ENCODE measurements around the gene AJAP1.

Gene AJAP1

GRCh38 chr1:4673494-4673893 lies 19.1 kb downstream of the AJAP1 start:
- DNase-seq (ENCODE audit: low read depth) = no peak
- no peak for TF ChIP-seq MYC (IDR thresholded peaks at IDR 0.05; ENCODE audit: low read depth, low read length)
- TF ChIP-seq POLR2A (IDR thresholded peaks at IDR 0.05; ENCODE audit: extremely low read depth, insufficient read length) = no peak
- TF ChIP-seq MAX (IDR thresholded peaks at IDR 0.05; ENCODE audit: low read depth, low read length) = no peak
- no peak for TF ChIP-seq CTCF (IDR thresholded peaks at IDR 0.05; ENCODE audit: low read depth, low read length)
- H3K4me3 ChIP-seq (ENCODE audit: low read depth, low read length) = no peak overlapping the region

- no peak for TF ChIP-seq CTCF (IDR thresholded peaks at IDR 0.05; ENCODE audit: low read depth, low read length)
- TF ChIP-seq MAX (IDR thresholded peaks at IDR 0.05; ENCODE audit: low read depth, low read length) = no peak
- no peak for TF ChIP-seq MYC (IDR thresholded peaks at IDR 0.05; ENCODE audit: low read depth, low read length)
- TF ChIP-seq POLR2A (IDR thresholded peaks at IDR 0.05; ENCODE audit: extremely low read depth, insufficient read length) = no peak
- H3K4me3 ChIP-seq (ENCODE audit: low read depth, low read length) = no peak overlapping the region
- no peak for DNase-seq (ENCODE audit: low read depth)
These were observed 19.7 kb downstream of the AJAP1 start for GRCh38 chr1:4674117-4674516.

- no peak overlapping the region for H3K4me3 ChIP-seq (ENCODE audit: low read depth, low read length)
- TF ChIP-seq CTCF (IDR thresholded peaks at IDR 0.05; ENCODE audit: low read depth, low read length) (no peak), MYC (IDR thresholded peaks at IDR 0.05; ENCODE audit: low read depth, low read length) (no peak), POLR2A (IDR thresholded peaks at IDR 0.05; ENCODE audit: extremely low read depth, insufficient read length) (no peak), MAX (IDR thresholded peaks at IDR 0.05; ENCODE audit: low read depth, low read length) (no peak)
- DNase-seq (ENCODE audit: low read depth) = no peak
These were observed 20.3 kb downstream of the AJAP1 start for GRCh38 chr1:4674676-4675075.

GRCh38 chr1:4675454-4676186 lies 21.2 kb downstream of the AJAP1 start:
- H3K4me3 ChIP-seq (ENCODE audit: low read depth, low read length) = no peak overlapping the region
- no peak for TF ChIP-seq POLR2A (IDR thresholded peaks at IDR 0.05; ENCODE audit: extremely low read depth, insufficient read length)
- no peak for TF ChIP-seq MAX (IDR thresholded peaks at IDR 0.05; ENCODE audit: low read depth, low read length)
- TF ChIP-seq MYC (IDR thresholded peaks at IDR 0.05; ENCODE audit: low read depth, low read length) = no peak
- TF ChIP-seq CTCF (IDR thresholded peaks at IDR 0.05; ENCODE audit: low read depth, low read length) = no peak
- no peak for DNase-seq (ENCODE audit: low read depth)

- H3K4me3 ChIP-seq (ENCODE audit: low read depth, low read length) = no peak overlapping the region
- DNase-seq (ENCODE audit: low read depth) = no peak
- TF ChIP-seq MYC (IDR thresholded peaks at IDR 0.05; ENCODE audit: low read depth, low read length) (no peak), POLR2A (IDR thresholded peaks at IDR 0.05; ENCODE audit: extremely low read depth, insufficient read length) (no peak), CTCF (IDR thresholded peaks at IDR 0.05; ENCODE audit: low read depth, low read length) (no peak), MAX (IDR thresholded peaks at IDR 0.05; ENCODE audit: low read depth, low read length) (no peak)
These were observed 21.8 kb downstream of the AJAP1 start for GRCh38 chr1:4676253-4676652.
